ENCODE data around the gene TNFRSF14.
"Not testable (repeated sequence)": the region's sequence is repeated elsewhere in the genome, so short reads cannot be mapped to it uniquely, and the experiment has no call there.

DNA sequence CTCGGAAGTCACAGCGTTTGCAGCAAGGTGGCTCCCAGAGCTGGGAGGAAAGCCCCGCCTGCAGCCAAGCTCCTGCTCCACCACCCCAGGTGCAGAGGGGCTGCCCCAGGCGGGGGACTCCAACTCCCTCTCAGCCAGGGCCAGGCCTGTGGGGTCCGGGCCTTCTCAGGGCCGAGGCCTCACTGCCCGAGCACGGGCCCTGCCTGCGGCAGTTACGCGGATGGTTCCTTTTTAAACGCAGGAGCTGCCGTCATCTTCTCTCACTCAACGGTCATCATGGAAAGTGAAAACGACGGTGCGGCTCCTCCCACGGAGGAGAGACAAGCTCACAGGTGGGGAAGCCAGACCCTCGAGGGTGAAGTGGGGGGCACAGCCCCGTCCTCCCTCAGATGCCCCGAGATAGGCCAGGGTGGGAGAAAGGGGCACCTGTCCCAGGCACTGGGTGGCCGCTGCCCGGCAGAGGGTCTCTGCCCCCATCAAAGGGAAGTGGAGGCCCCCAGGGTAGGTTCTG, 21.4 kb downstream of the TNFRSF14 start:
- TF ChIP-seq, protein P1, sequence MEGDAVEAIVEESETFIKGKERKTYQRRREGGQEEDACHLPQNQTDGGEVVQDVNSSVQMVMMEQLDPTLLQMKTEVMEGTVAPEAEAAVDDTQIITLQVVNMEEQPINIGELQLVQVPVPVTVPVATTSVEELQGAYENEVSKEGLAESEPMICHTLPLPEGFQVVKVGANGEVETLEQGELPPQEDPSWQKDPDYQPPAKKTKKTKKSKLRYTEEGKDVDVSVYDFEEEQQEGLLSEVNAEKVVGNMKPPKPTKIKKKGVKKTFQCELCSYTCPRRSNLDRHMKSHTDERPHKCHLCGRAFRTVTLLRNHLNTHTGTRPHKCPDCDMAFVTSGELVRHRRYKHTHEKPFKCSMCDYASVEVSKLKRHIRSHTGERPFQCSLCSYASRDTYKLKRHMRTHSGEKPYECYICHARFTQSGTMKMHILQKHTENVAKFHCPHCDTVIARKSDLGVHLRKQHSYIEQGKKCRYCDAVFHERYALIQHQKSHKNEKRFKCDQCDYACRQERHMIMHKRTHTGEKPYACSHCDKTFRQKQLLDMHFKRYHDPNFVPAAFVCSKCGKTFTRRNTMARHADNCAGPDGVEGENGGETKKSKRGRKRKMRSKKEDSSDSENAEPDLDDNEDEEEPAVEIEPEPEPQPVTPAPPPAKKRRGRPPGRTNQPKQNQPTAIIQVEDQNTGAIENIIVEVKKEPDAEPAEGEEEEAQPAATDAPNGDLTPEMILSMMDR (conservative IDR thresholded peaks at IDR 0.05) = not testable (repeated sequence)
- not testable (repeated sequence) for TF ChIP-seq ZFX (IDR thresholded peaks at IDR 0.05)
